PC-3 (cell line): Measurements from ENCODE around the gene GRB10. TPM values are rescaled to one million over a fixed set of nuclear protein-coding genes. Genes with fewer than 3 reads are reported as not detected.
A peak's percentile ranks its signal among the peaks of the same experiment; 100 is the strongest.

Experiments used
- ATAC-seq: fragments of 200-7000 bp; cut with Tn5 transposase; 2 replicates; pipeline ENCODE4 v1.9.1; 2020; ENCODE audit warnings: mild to moderate bottlenecking, moderate library complexity
- BruUV-seq: library from RNA; stranded (reverse); fragments of 400-500 nt; replicated peaks from 2 replicates; lab custom pipeline; 2021; lab: Mats Ljungman, UMichigan
- CTCF ChIA-PET: fragments of 300-600 bp; sonication (Branson Sonifier 250); formaldehyde crosslinking; loops from one replicate; lab custom pipeline; 2022; ENCODE audit warnings: antibody characterized with exemption; lab: Charles Lee
- POLR2A ChIA-PET: fragments of 300-600 bp; sonication (Branson Sonifier 250); formaldehyde crosslinking; loops from one replicate; lab custom pipeline; 2022; ENCODE audit warnings: antibody characterized with exemption; ENCODE audit not compliant: unreplicated experiment; lab: Charles Lee
- DNase-seq: peaks from one replicate; pipeline ENCODE4 v3.0.0-alpha.2; 2015
- H2AFZ ChIP-seq: fragments of 300-600 bp; sonication (generic); 2 replicates; pipeline ENCODE4 v1.6.0; 2016; ENCODE audit warnings: antibody characterized with exemption, low read length
- H3F3A ChIP-seq: fragments of 300-600 bp; sonication (generic); one replicate; pipeline ENCODE4 v1.6.0; 2017; ENCODE audit warnings: antibody characterized with exemption, low read length, control low read depth, mild to moderate bottlenecking; ENCODE audit not compliant: unreplicated experiment
- H3K27ac ChIP-seq: fragments of 300-600 bp; sonication (generic); 2 replicates; pipeline ENCODE4 v1.5.1; 2016; ENCODE audit warnings: mild to moderate bottlenecking, low read length
- H3K27me3 ChIP-seq: fragments of 300-600 bp; sonication (generic); 2 replicates; pipeline ENCODE4 v1.6.1; 2016; ENCODE audit warnings: low read length, mixed read lengths
- H3K36me3 ChIP-seq: fragments of 300-600 bp; sonication (generic); 2 replicates; pipeline ENCODE4 v1.6.1; 2016; ENCODE audit warnings: low read depth, mixed run types, low read length, mixed read lengths
- H3K4me1 ChIP-seq: fragments of 300-600 bp; sonication (generic); 2 replicates; pipeline ENCODE4 v1.5.1; 2016; ENCODE audit warnings: low read length; ENCODE audit not compliant: insufficient read depth
- H3K4me2 ChIP-seq: fragments of 300-600 bp; sonication (generic); 2 replicates; pipeline ENCODE4 v1.6.0; 2016; ENCODE audit warnings: low read length
- H3K4me3 ChIP-seq: fragments of 300-600 bp; sonication (generic); 2 replicates; pipeline ENCODE4 v1.5.1; 2016; ENCODE audit warnings: mild to moderate bottlenecking, low read length, mixed read lengths
- H3K79me2 ChIP-seq: fragments of 300-600 bp; sonication (generic); 2 replicates; pipeline ENCODE4 v1.6.1; 2017; ENCODE audit warnings: low read length, mixed read lengths
- H3K9ac ChIP-seq: fragments of 300-600 bp; sonication (generic); 2 replicates; pipeline ENCODE4 v1.6.0; 2016; ENCODE audit warnings: mild to moderate bottlenecking, low read length
- H3K9me2 ChIP-seq: fragments of 300-600 bp; sonication (generic); replicated peaks from 2 replicates; pipeline ENCODE4 v1.6.1; 2016; ENCODE audit warnings: mixed run types, low read length, mixed read lengths
- H3K9me3 ChIP-seq: fragments of 300-600 bp; sonication (generic); 2 replicates; pipeline ENCODE4 v1.6.1; 2016; ENCODE audit warnings: low read length, mixed read lengths
- H4K20me1 ChIP-seq: fragments of 300-600 bp; sonication (generic); 2 replicates; pipeline ENCODE4 v1.6.1; 2016; ENCODE audit warnings: low read length, mixed read lengths
- EZH2 ChIP-seq: fragments of 300-600 bp; sonication (generic); IDR thresholded peaks from one replicate; pipeline ENCODE4 v1.6.1; 2017; ENCODE audit warnings: antibody characterized with exemption, mild to moderate bottlenecking, low read length; ENCODE audit not compliant: unreplicated experiment
- EZH2phosphoT487 ChIP-seq: fragments of 300-600 bp; sonication (generic); IDR thresholded peaks from 2 replicates; pipeline ENCODE4 v1.6.1; 2018; ENCODE audit warnings: mild to moderate bottlenecking, antibody characterized with exemption, low read length, borderline replicate concordance
- intact Hi-C: fragments of 100-400 bp; cut with micrococcal nuclease; formaldehyde crosslinking; loops from 2 replicates; pipeline ENCODE4 v1.9.0; 2023
- total RNA-seq: library from RNA; depleted of rRNA; stranded (reverse); fragments of >200 nt; gene quantifications from 2 replicates; pipeline ENCODE4 v1.2.3, GENCODE V29; 2014
- TF ChIP-seq, protein P1 (sequence below): fragments of 300-600 bp; sonication (generic); conservative IDR thresholded peaks from 2 replicates; pipeline ENCODE4 v1.5.1; 2017; ENCODE audit warnings: antibody characterized with exemption, low read depth, mild to moderate bottlenecking, low read length

Gene GRB10
- total RNA-seq, 1 experiment from 2014 or later, result 61.3 TPM

DNA sequence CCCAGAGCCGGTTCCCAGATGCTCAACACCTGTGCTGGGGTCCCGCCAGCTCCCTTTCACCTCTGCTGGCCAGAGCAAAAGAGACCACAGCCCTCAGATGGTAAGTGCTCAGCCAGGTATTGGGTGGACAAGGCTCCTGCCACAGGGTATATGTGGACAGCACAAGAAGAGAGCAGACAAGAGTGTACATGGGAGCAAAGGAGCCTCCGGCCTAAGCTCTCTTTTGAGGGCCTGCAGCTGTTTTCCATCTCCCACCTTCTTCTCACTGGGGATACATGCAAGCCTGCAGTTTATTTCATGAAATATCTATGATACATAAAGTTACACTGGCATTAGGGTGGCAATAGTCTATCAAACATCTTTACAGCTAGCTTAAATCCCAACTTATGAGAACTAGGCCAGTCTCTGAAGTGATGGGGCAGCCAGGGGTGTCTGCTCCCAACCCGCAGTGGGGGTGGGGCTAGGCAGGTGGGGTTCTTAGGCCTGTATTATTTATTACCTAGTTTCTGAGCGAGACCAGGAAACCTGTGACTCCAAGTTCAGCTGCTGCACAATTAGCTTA is 167.1 kb downstream of the GRB10 start:
- DNase-seq (no peak), ATAC-seq (no peak)
- Histone ChIP-seq H3K4me2 (no peak overlapping the region), H3K9me3 (no peaks in the 10 kb centered on the region), H3F3A (no peaks in the 10 kb centered on the region), H3K79me2 (no peaks in the 10 kb centered on the region), H3K27me3 (no peaks in the 10 kb centered on the region), H4K20me1 (peaks cover 7% of the 10 kb centered on the region), H3K4me3 (no peak overlapping the region), H3K4me1 (peaks cover 9% of the 10 kb centered on the region), H2AFZ (no peak overlapping the region), H3K9ac (no peak overlapping the region), H3K27ac (no peak overlapping the region), H3K36me3 (peaks cover 29% of the 10 kb centered on the region), H3K9me2 (no peaks in the 10 kb centered on the region)
- ChIA-PET POLR2A (interaction anchor here (0.6 kb wide), 1 partner anchor 84 kb away, joined by 3 read pairs; no protein-coding TSS in a partner anchor), CTCF (interaction anchor here (0.6 kb wide), 1 partner anchor 29 kb away, joined by 4 read pairs; no protein-coding TSS in a partner anchor)
- BruUV-seq, result no TSS peak
- intact Hi-C loops, result loop anchor here (10.0 kb wide), 1 partner anchor 459 kb away; no protein-coding TSS in a partner anchor
- TF ChIP-seq EZH2, result no peak
- TF ChIP-seq, protein P1, sequence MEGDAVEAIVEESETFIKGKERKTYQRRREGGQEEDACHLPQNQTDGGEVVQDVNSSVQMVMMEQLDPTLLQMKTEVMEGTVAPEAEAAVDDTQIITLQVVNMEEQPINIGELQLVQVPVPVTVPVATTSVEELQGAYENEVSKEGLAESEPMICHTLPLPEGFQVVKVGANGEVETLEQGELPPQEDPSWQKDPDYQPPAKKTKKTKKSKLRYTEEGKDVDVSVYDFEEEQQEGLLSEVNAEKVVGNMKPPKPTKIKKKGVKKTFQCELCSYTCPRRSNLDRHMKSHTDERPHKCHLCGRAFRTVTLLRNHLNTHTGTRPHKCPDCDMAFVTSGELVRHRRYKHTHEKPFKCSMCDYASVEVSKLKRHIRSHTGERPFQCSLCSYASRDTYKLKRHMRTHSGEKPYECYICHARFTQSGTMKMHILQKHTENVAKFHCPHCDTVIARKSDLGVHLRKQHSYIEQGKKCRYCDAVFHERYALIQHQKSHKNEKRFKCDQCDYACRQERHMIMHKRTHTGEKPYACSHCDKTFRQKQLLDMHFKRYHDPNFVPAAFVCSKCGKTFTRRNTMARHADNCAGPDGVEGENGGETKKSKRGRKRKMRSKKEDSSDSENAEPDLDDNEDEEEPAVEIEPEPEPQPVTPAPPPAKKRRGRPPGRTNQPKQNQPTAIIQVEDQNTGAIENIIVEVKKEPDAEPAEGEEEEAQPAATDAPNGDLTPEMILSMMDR, result no peak
- TF ChIP-seq EZH2phosphoT487, result no peak

DNA sequence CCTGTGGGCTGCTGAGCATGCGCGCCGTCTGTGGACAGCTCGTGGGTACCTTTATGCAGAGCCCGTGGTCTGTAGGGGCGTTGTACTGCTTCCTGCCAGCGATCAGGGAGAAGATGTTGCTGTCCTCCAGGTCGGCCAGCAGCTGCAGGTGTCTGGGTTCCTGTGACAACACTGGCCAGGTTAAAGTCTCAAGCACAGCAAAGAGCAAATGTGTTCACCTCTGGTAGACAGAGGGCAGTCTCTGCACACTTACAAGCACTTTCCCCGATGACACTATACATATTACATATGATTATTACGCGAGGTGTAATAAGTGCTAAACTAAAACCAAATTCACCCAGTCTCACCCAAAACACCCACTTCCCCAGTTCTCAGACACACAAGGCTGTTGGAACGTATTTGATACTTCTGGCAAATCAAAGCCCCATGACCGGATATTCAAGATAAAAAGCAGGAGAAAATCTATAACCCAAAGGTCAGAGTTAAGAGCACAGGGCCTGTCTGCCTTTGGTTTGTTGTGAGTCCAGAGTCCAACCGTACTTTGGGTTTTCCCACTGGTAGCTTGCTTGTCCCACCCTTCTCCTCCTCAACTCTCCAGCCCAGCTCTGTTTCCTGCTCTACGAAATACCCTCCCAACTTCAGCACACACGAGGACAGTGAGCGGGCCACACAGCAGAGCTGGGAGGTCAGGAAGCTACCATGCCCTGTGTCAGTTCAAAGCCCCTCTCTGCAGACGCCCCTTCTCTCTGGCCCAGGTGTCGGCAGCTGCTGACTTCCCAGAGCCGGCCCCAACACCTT is 167.8 kb downstream of the GRB10 start:
- CTCF ChIA-PET, result interaction anchor here (0.6 kb wide), 1 partner anchor 29 kb away, joined by 4 read pairs; no protein-coding TSS in a partner anchor
- intact Hi-C loops, result loop anchor here (10.0 kb wide), 1 partner anchor 460 kb away; no protein-coding TSS in a partner anchor
- no TSS peak for BruUV-seq

More for the DNA sequence above, 167.8 kb downstream of the GRB10 start:
- POLR2A ChIA-PET, result no interaction called here
- no peak overlapping the region for H3K27ac ChIP-seq
- no peak overlapping the region for H3K9ac ChIP-seq
- no peaks in the 10 kb centered on the region for H3K9me2 ChIP-seq
- no peak overlapping the region for H3K4me2 ChIP-seq
- no peaks in the 10 kb centered on the region for H3K9me3 ChIP-seq
- H3K27me3 ChIP-seq, result no peaks in the 10 kb centered on the region
- H2AFZ ChIP-seq, result no peak overlapping the region
- TF ChIP-seq, protein P1, result peak; percentile 43; the same call in 1 of the 2 replicates
- no peak for TF ChIP-seq EZH2phosphoT487
- no peaks in the 10 kb centered on the region for H3K79me2 ChIP-seq
- H3K36me3 ChIP-seq, result peaks cover 34% of the 10 kb centered on the region
- peaks cover 15% of the 10 kb centered on the region for H3K4me1 ChIP-seq
- H3K4me3 ChIP-seq, result no peak overlapping the region
- ATAC-seq (no peak), DNase-seq (peak; percentile 19)
- H3F3A ChIP-seq, result no peaks in the 10 kb centered on the region
- peaks cover 14% of the 10 kb centered on the region for H4K20me1 ChIP-seq
